LoVo (cell line): ENCODE results near the gene TRIM36.

Experiments
- DNase-seq: peaks from one replicate; pipeline ENCODE4 v3.0.0-alpha.2; 2016; ENCODE audit warnings: low spot score

The TRIM36 gene

GRCh38 chr5:115169487-115170133 lies at the start of gene TRIM36:
Gene TRIM36 (minus strand): TSS chr5:115169908. CDS start chr5:115169634, 274 bp downstream.
- DNase-seq, result peak; percentile 98

GRCh38 chr5:115214541-115214940 lies 44.8 kb upstream of the TRIM36 start:
- DNase-seq, result no peak

GRCh38 chr5:115209279-115209678 lies 39.6 kb upstream of the TRIM36 start:
- DNase-seq, result no peak

GRCh38 chr5:115202952-115203351 lies 33.2 kb upstream of the TRIM36 start:
- DNase-seq, result no peak

GRCh38 chr5:115196161-115196560 lies 26.5 kb upstream of the TRIM36 start:
- DNase-seq, result no peak

GRCh38 chr5:115194676-115195075 lies 25.0 kb upstream of the TRIM36 start:
- peak; percentile 70 for DNase-seq

- DNase-seq, result no peak
Measured at GRCh38 chr5:115193295-115193694, 23.6 kb upstream of the TRIM36 start.

- peak; percentile 29 for DNase-seq
Measured at GRCh38 chr5:115192098-115192497, 22.4 kb upstream of the TRIM36 start.

- no peak for DNase-seq
Measured at GRCh38 chr5:115191474-115192031, 21.8 kb upstream of the TRIM36 start.

- DNase-seq, result peak; percentile 37
Measured at GRCh38 chr5:115190388-115190787, 20.7 kb upstream of the TRIM36 start.

- no peak for DNase-seq
Measured at GRCh38 chr5:115189866-115190265, 20.2 kb upstream of the TRIM36 start.

- DNase-seq, result no peak
Measured at GRCh38 chr5:115186794-115187193, 17.1 kb upstream of the TRIM36 start.

- DNase-seq, result no peak
Measured at GRCh38 chr5:115184770-115185169, 15.1 kb upstream of the TRIM36 start.

GRCh38 chr5:115181757-115182156 lies 12.0 kb upstream of the TRIM36 start:
- no peak for DNase-seq

- peak; percentile 37 for DNase-seq
Measured at GRCh38 chr5:115180165-115180709, 10.5 kb upstream of the TRIM36 start.

GRCh38 chr5:115179394-115180164 lies 9.9 kb upstream of the TRIM36 start:
- DNase-seq, result peak; percentile 21

GRCh38 chr5:115179030-115179393 lies 9.3 kb upstream of the TRIM36 start:
- no peak for DNase-seq

GRCh38 chr5:115170929-115171510 lies 1.3 kb upstream of the TRIM36 start:
- DNase-seq, result no peak

- DNase-seq, result no peak
Measured at GRCh38 chr5:115170134-115170928, 623 bp upstream of the TRIM36 start.

- peak; percentile 33 for DNase-seq
Measured at GRCh38 chr5:115168829-115169486, 750 bp downstream of the TRIM36 start.

GRCh38 chr5:115166744-115167393 lies 2.8 kb downstream of the TRIM36 start:
- no peak for DNase-seq
